CD14-positive monocyte (primary cell): Measurements from ENCODE around the gene CBX2. TPM values are rescaled to one million over a fixed set of nuclear protein-coding genes. Genes with fewer than 3 reads are reported as not detected.

ENCODE experiments used
- DNase-seq, 3 donors: peaks; one replicate each; pipeline ENCODE4 v3.0.0-alpha.2; 2011 to 2022
- H2AFZ ChIP-seq: 2 replicates; pipeline ENCODE4 v1.6.0; 2012; ENCODE audit warnings: mild to moderate bottlenecking, low read depth, low read length, inconsistent platforms; ENCODE audit not compliant: insufficient read depth, poor library complexity, severe bottlenecking
- H3K27ac ChIP-seq, 2 donors: 1 replicate in 1 of 2; 2 replicates in 1 of 2; pipeline ENCODE4 v1.5.1; 2012 to 2013; ENCODE audit warnings: low read length in 2 of 2, control low read depth in 1 of 2, inconsistent platforms in 1 of 2, low read depth in 1 of 2, mild to moderate bottlenecking in 1 of 2
- H3K27me3 ChIP-seq, 2 donors: one replicate each; pipeline versions ENCODE4 v1.6.0 to v1.6.1; 2011 to 2013; ENCODE audit warnings: low read length in 2 of 2; ENCODE audit not compliant: control insufficient read depth in 2 of 2, insufficient read depth in 2 of 2
- H3K36me3 ChIP-seq, 2 donors: replicated peaks in 1 of 2; 1 replicate in 1 of 2; 2 replicates in 1 of 2; pipeline versions ENCODE4 v1.5.1 to v1.6.1; 2012 to 2013; ENCODE audit warnings: low read length in 2 of 2, control low read depth in 1 of 2, inconsistent platforms in 1 of 2, mild to moderate bottlenecking in 1 of 2; ENCODE audit not compliant: insufficient read depth in 2 of 2, control insufficient read depth in 1 of 2
- H3K4me1 ChIP-seq, 2 donors: 1 replicate in 1 of 2; 2 replicates in 1 of 2; pipeline versions ENCODE4 v1.5.1 to v1.6.1; 2012 to 2013; ENCODE audit warnings: low read length in 2 of 2, control low read depth in 1 of 2, inconsistent platforms in 1 of 2, mild to moderate bottlenecking in 1 of 2, moderate library complexity in 1 of 2; ENCODE audit not compliant: insufficient read depth in 2 of 2, control insufficient read depth in 1 of 2
- H3K4me2 ChIP-seq: replicated peaks from 2 replicates; pipeline ENCODE3; 2012; ENCODE audit warnings: low read length, moderate library complexity, mild to moderate bottlenecking; ENCODE audit not compliant: poor library complexity, severe bottlenecking; ENCODE audit errors: extremely low read depth
- H3K4me3 ChIP-seq, 3 experiments: fragments of 200-600 bp in 1 of 3; sonication (generic) in 1 of 3; replicated peaks in 1 of 3; 1 replicate in 2 of 3; 2 replicates in 1 of 3; pipeline ENCODE4 v1.5.1; 2011 to 2013; ENCODE audit warnings: low read length in 3 of 3, mild to moderate bottlenecking in 3 of 3, control low read depth in 2 of 3, low read depth in 2 of 3, inconsistent platforms in 1 of 3, moderate library complexity in 1 of 3
- H3K79me2 ChIP-seq: 2 replicates; pipeline ENCODE4 v1.6.0; 2012; ENCODE audit warnings: mild to moderate bottlenecking, control low read depth, inconsistent platforms, low read length, moderate library complexity; ENCODE audit not compliant: insufficient read depth
- H3K9ac ChIP-seq: 2 replicates; pipeline ENCODE4 v1.6.0; 2017; ENCODE audit warnings: low read length, mild to moderate bottlenecking; ENCODE audit not compliant: insufficient read depth, poor library complexity, severe bottlenecking
- H3K9me3 ChIP-seq, 2 donors: replicated peaks in 1 of 2; 1 replicate in 1 of 2; 2 replicates in 1 of 2; pipeline versions ENCODE4 v1.5.1 to v1.6.1; 2012 to 2013; ENCODE audit warnings: low read length in 2 of 2, control low read depth in 1 of 2; ENCODE audit not compliant: control insufficient read depth in 1 of 2, insufficient read depth in 1 of 2
- H4K20me1 ChIP-seq: 2 replicates; pipeline ENCODE4 v1.6.0; 2012; ENCODE audit warnings: mild to moderate bottlenecking, low read length, control low read depth, moderate library complexity; ENCODE audit not compliant: insufficient read depth
- H3K27ac Mint-ChIP-seq, 7 donors: one replicate each; pipeline ENCODE4 v1.8.0; 2020; ENCODE audit warnings: mild to moderate bottlenecking in 7 of 7, mixed read lengths in 7 of 7, moderate library complexity in 6 of 7, inconsistent platforms in 2 of 7
- H3K27me3 Mint-ChIP-seq, 3 donors: one replicate each; pipeline ENCODE4 v1.8.0; 2021 to 2022; ENCODE audit warnings: low read depth in 3 of 3, mild to moderate bottlenecking in 3 of 3, mixed read lengths in 3 of 3, moderate library complexity in 3 of 3, inconsistent platforms in 1 of 3
- H3K36me3 Mint-ChIP-seq, 2 donors: one replicate each; pipeline ENCODE4 v1.8.0; 2020; ENCODE audit warnings: mixed read lengths in 2 of 2, inconsistent platforms in 1 of 2, mild to moderate bottlenecking in 1 of 2
- H3K4me1 Mint-ChIP-seq: one replicate; pipeline ENCODE4 v1.8.0; 2020; ENCODE audit warnings: mild to moderate bottlenecking, mixed read lengths
- H3K4me3 Mint-ChIP-seq, 2 donors: one replicate each; pipeline ENCODE4 v1.8.0; 2020; ENCODE audit warnings: mild to moderate bottlenecking in 2 of 2, mixed read lengths in 2 of 2, moderate library complexity in 1 of 2
- H3K9me3 Mint-ChIP-seq, 7 donors: one replicate each; pipeline ENCODE4 v1.8.0; 2020 to 2022; ENCODE audit warnings: mixed read lengths in 7 of 7, mild to moderate bottlenecking in 6 of 7, moderate library complexity in 6 of 7, inconsistent platforms in 2 of 7
- CTCF ChIP-seq: fragments of 200-600 bp; IDR thresholded peaks from one replicate; pipeline ENCODE4 v1.8.0; 2022; ENCODE audit warnings: antibody characterized with exemption, mild to moderate bottlenecking
- WGBS: methylation state at CpG from one replicate; pipeline ENCODE4 v1.1.5; 2013; ENCODE audit warnings: missing lambda C conversion rate; ENCODE audit not compliant: insufficient coverage; 5-methylcytosine and 5-hydroxymethylcytosine counted together
- intact Hi-C, 2 donors: fragments of 100-400 bp; cut with micrococcal nuclease; formaldehyde crosslinking; loops; one replicate each; pipeline versions ENCODE4 v1.15.0 to v1.15.1; 2023
- polyA plus RNA-seq, 3 donors: library from polyadenylated mRNA; depleted of rRNA in 1 of 3; unstranded in 2 of 3; stranded (reverse) in 1 of 3; fragments of 300-500 nt in 2 of 3; fragments of >200 nt in 1 of 3; fragmentation: Illumina TruSeq in 2 of 3; gene quantifications; 1 replicate in 2 of 3; 2 replicates in 1 of 3; pipeline ENCODE4 v1.2.3, GENCODE V29; 2012 to 2021

Gene CBX2
- polyA plus RNA-seq, 3 donors: 0.09 to 0.95 TPM; not detected in 1

GRCh38 chr17:79790805-79791734 is 13.1 kb downstream of the CBX2 start:
- Histone ChIP-seq H3K4me2 (no peak overlapping the region), H3K79me2 (peaks cover 3% of the 10 kb centered on the region), H3K4me3 (no peak overlapping the region), H3K9me3 (peaks cover 11 to 16% of the 10 kb centered on the region in 2 donors), H3K27me3 (peaks cover 53 to 79% of the 10 kb centered on the region in 2 donors), H2AFZ (no peak overlapping the region), H4K20me1 (peaks cover 36% of the 10 kb centered on the region), H3K9ac (no peak overlapping the region), H3K36me3 (peaks cover 9% of the 10 kb centered on the region in 2 donors), H3K4me1 (peaks cover 24 to 30% of the 10 kb centered on the region in 2 donors), H3K27ac (no peak overlapping the region)
- H3K36me3 Mint-ChIP-seq: peaks cover 12 to 19% of the 10 kb centered on the region in 2 donors
- WGBS: 8% methylated on average over 57 of the region's 68 CpGs
- H3K4me3 Mint-ChIP-seq: peak overlapping the region in 1 of 2 donors; percentile 76
- peaks cover 23% of the 10 kb centered on the region for H3K4me1 Mint-ChIP-seq
- peaks cover 0 to 26% (median 6%) of the 10 kb centered on the region in 7 donors for H3K9me3 Mint-ChIP-seq
- H3K27me3 Mint-ChIP-seq: peaks cover 67 to 85% (median 68%) of the 10 kb centered on the region in 3 donors
- intact Hi-C loops: loop anchor here in 1 of 2 donors (5.0 kb wide), 2 partner anchors 126 to 201 kb away; no protein-coding TSS in a partner anchor
- no peak for TF ChIP-seq CTCF
- DNase-seq: no peak
- no peak overlapping the region for H3K27ac Mint-ChIP-seq

GRCh38 chr17:79791735-79792161 is 13.8 kb downstream of the CBX2 start:
- H3K9me3 ChIP-seq: peaks cover 11 to 16% of the 10 kb centered on the region in 2 donors
- no peak overlapping the region for H3K4me2 ChIP-seq
- H3K4me1 ChIP-seq: peaks cover 27 to 36% of the 10 kb centered on the region in 2 donors
- peaks cover 39% of the 10 kb centered on the region for H4K20me1 ChIP-seq
- peaks cover 3% of the 10 kb centered on the region for H3K79me2 ChIP-seq
- Mint-ChIP-seq H3K4me1 (peaks cover 27% of the 10 kb centered on the region), H3K9me3 (peaks cover 0 to 26% (median 6%) of the 10 kb centered on the region in 7 donors), H3K27me3 (peaks cover 65 to 80% (median 65%) of the 10 kb centered on the region in 3 donors), H3K4me3 (peak overlapping the region in 1 of 2 donors; percentile 30), H3K27ac (no peak overlapping the region), H3K36me3 (peaks cover 12 to 19% of the 10 kb centered on the region in 2 donors)
- H3K27ac ChIP-seq: no peak overlapping the region
- no peak overlapping the region for H3K9ac ChIP-seq
- intact Hi-C loops: loop anchor here in 1 of 2 donors (5.0 kb wide), 2 partner anchors 126 to 201 kb away; no protein-coding TSS in a partner anchor
- WGBS: 7% methylated on average over 12 of the region's 26 CpGs
- H3K27me3 ChIP-seq: peaks cover 53 to 77% of the 10 kb centered on the region in 2 donors
- peaks cover 9% of the 10 kb centered on the region in 2 donors for H3K36me3 ChIP-seq
- H3K4me3 ChIP-seq: no peak overlapping the region
- DNase-seq: no peak
- no peak overlapping the region for H2AFZ ChIP-seq
- no peak for TF ChIP-seq CTCF
